Activated naive CD4-positive, alpha-beta T cell treated with anti-CD3 and anti-CD28 coated beads, Interleukin-2, amount 10 ng/mL, durations not matched to agents 7 days and 5 days (primary cell): Measurements from ENCODE around the gene CABP2.
"Not testable (repeated sequence)": the region's sequence is repeated elsewhere in the genome, so short reads cannot be mapped to it uniquely, and the experiment has no call there.

ENCODE experiments used
- CTCF ChIA-PET: fragments of 350-600 bp; sonication (Branson Sonifier 250); formaldehyde crosslinking; loops from one replicate; lab custom pipeline; 2021; ENCODE audit warnings: antibody characterized with exemption; lab: Charles Lee
- DNase-seq: peaks from one replicate; pipeline ENCODE4 v3.0.0-alpha.2; 2020
- H3K27ac Mint-ChIP-seq: one replicate; pipeline ENCODE4 v1.8.0; 2021; ENCODE audit warnings: mild to moderate bottlenecking, moderate library complexity, mixed read lengths
- H3K27me3 Mint-ChIP-seq: one replicate; pipeline ENCODE4 v1.8.0; 2021; ENCODE audit warnings: mild to moderate bottlenecking, mixed read lengths
- H3K36me3 Mint-ChIP-seq: one replicate; pipeline ENCODE4 v1.8.0; 2021; ENCODE audit warnings: mixed read lengths
- H3K4me1 Mint-ChIP-seq: one replicate; pipeline ENCODE4 v1.8.0; 2021; ENCODE audit warnings: mixed read lengths
- H3K4me3 Mint-ChIP-seq: one replicate; pipeline ENCODE4 v1.8.0; 2021; ENCODE audit warnings: mild to moderate bottlenecking, moderate library complexity, mixed read lengths
- H3K9me3 Mint-ChIP-seq: one replicate; pipeline ENCODE4 v1.8.0; 2021; ENCODE audit warnings: mixed read lengths

The CABP2 gene

DNA sequence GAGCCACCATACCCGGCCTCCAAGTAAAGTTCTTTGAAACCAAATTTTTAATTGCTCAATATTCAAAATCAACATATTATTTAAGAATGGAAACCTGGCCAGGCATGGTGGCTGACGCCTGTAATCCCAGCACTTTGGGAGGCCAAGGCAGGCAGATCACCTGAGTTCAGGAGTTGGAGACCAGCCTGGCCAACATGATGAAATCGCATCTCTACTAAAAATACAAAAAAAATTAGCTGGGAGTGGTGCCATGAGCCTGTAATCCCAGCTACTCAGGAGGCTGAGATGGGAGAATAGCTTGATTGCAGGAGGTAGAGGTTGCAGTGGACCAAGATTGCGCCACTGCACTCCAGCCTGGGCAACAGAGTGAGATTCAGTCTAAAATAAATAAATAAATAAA is 24.9 kb upstream of the CABP2 start:
- CTCF ChIA-PET, H3K4me1 Mint-ChIP-seq, H3K27ac Mint-ChIP-seq, H3K9me3 Mint-ChIP-seq, H3K36me3 Mint-ChIP-seq, H3K4me3 Mint-ChIP-seq, DNase-seq: not testable (repeated sequence)
- H3K27me3 Mint-ChIP-seq = peaks cover 53% of the 10 kb centered on the region

DNA sequence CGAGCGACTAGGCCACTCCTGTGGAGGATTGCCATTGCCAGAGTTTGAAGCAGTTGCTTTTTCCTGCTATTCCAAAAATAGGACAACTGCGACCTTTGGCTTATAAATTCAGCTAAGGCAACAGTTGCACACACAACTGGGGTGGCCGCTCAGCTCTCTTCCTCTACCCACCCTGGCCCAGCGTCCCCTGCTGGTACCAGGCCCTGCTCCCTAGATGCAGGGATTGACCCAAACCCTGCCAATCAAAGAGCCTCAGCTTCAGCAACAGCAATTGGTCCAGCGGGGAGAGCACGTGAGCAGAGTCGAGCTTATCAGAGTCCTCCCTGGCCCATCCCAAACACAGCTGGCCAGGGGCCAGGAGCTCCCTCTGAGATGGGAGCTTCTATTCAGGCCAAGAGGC is 22.0 kb upstream of the CABP2 start:
- Mint-ChIP-seq H3K27ac (no peak overlapping the region), H3K9me3 (peaks cover 4% of the 10 kb centered on the region), H3K4me1 (no peaks in the 10 kb centered on the region), H3K4me3 (no peak overlapping the region), H3K27me3 (peaks cover 34% of the 10 kb centered on the region), H3K36me3 (no peaks in the 10 kb centered on the region)
- CTCF ChIA-PET = no interaction called here
- no peak for DNase-seq

DNA sequence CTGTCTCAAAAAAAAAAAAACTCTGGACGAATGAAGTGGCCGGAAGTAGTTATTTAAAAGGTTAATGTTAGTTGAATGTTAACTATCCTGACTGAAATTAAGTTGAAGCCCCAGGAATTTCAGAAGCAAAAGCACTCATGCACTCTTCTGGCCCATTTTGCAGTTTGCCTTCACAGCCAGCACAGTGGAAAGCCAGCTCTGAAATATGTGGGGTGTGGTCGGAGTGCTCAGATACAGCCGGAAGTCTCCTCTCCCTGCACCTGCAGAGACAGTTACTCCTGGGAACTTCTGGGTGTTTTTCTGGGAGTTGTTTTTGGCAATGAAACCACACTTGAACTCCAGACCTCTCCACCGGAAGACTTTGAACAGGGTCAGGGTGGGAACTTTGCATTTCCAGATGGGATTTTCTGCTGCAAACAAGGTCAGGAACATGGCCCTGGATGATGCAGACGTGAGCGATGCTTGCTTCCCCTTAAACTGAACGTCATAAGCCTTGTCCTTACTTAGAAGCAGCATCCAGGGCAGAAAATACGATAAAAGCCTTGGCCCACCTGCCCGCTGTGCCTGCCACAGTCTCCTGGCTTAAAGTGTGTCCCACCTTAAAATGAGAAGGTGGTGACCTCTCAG is 21.5 kb upstream of the CABP2 start:
- H3K9me3 Mint-ChIP-seq = no peaks in the 10 kb centered on the region
- no peak for DNase-seq
- H3K4me3 Mint-ChIP-seq = no peak overlapping the region
- no peaks in the 10 kb centered on the region for H3K36me3 Mint-ChIP-seq
- H3K27me3 Mint-ChIP-seq = peaks cover 32% of the 10 kb centered on the region
- no peaks in the 10 kb centered on the region for H3K4me1 Mint-ChIP-seq
- CTCF ChIA-PET = no interaction called here
- no peak overlapping the region for H3K27ac Mint-ChIP-seq

DNA sequence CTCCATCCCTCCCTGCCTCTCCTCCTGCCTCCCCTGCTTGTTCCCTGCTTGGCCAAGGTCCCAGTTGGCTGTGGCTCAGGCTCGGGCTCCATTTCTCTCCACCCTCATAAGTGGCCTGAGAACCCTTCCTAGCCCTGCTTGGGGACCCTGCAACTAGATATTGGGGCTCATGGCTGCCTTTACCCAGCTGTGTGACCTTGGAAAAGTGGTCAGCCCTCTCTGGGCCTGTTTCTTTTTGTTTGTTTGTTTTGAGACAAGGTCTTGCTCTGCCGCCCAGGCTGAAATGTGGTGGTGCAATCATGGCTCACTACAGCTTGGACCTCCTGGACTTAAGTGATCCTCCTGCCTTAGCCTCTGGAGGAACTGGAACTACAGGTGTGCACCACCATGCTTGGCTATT is 20.3 kb upstream of the CABP2 start:
- CTCF ChIA-PET = no interaction called here
- Mint-ChIP-seq H3K4me1 (no peaks in the 10 kb centered on the region), H3K27me3 (peaks cover 32% of the 10 kb centered on the region), H3K36me3 (no peaks in the 10 kb centered on the region), H3K9me3 (no peaks in the 10 kb centered on the region), H3K27ac (no peak overlapping the region), H3K4me3 (no peak overlapping the region)
- DNase-seq = no peak

DNA sequence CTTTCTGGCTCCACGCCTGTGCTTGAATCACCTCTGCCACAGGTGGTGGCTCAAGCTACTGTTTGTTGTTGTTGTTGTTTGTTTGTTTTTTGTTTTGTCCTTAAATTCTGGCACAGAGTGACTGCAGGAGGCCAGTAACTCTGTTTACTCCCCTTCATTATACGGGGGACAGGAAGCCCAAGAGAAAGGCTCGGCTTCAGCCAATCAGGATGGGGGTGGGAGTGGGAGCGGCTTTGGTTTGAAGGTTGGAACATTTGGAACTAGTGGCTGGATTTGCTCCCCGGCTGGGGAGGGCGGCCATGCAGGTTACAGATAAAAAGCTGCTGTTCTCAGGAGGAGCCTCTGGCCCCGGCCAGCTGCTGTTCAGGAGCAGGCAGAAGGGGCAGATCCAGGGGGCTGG is 19.7 kb upstream of the CABP2 start:
- CTCF ChIA-PET = interaction anchor here (0.7 kb wide), 1 partner anchor 29 kb away, joined by 3 read pairs; no protein-coding TSS in a partner anchor
- Mint-ChIP-seq H3K4me1 (no peaks in the 10 kb centered on the region), H3K4me3 (no peak overlapping the region), H3K27ac (no peak overlapping the region), H3K27me3 (peaks cover 32% of the 10 kb centered on the region), H3K36me3 (no peaks in the 10 kb centered on the region), H3K9me3 (no peaks in the 10 kb centered on the region)
- DNase-seq = no peak

GRCh38 chr11:67542169-67542568 is 18.9 kb upstream of the CABP2 start:
- no peak overlapping the region for H3K27ac Mint-ChIP-seq
- H3K4me3 Mint-ChIP-seq = no peak overlapping the region

GRCh38 chr11:67541198-67541597 is 18.0 kb upstream of the CABP2 start:
- Mint-ChIP-seq H3K36me3 (no peaks in the 10 kb centered on the region), H3K27me3 (peaks cover 27% of the 10 kb centered on the region), H3K4me3 (no peak overlapping the region), H3K27ac (no peak overlapping the region), H3K4me1 (no peaks in the 10 kb centered on the region), H3K9me3 (no peaks in the 10 kb centered on the region)
- CTCF ChIA-PET = no interaction called here
- no peak for DNase-seq

More at GRCh38 chr11:67542169-67542568, 18.9 kb upstream of the CABP2 start:
- H3K9me3 Mint-ChIP-seq = no peaks in the 10 kb centered on the region
- CTCF ChIA-PET = interaction anchor here (0.6 to 0.7 kb wide), 3 partner anchors 30 to 158 kb away, joined by 3 to 4 read pairs (median 3); no protein-coding TSS in a partner anchor
- no peaks in the 10 kb centered on the region for H3K36me3 Mint-ChIP-seq
- no peaks in the 10 kb centered on the region for H3K4me1 Mint-ChIP-seq
- no peak for DNase-seq
- H3K27me3 Mint-ChIP-seq = peaks cover 32% of the 10 kb centered on the region

DNA sequence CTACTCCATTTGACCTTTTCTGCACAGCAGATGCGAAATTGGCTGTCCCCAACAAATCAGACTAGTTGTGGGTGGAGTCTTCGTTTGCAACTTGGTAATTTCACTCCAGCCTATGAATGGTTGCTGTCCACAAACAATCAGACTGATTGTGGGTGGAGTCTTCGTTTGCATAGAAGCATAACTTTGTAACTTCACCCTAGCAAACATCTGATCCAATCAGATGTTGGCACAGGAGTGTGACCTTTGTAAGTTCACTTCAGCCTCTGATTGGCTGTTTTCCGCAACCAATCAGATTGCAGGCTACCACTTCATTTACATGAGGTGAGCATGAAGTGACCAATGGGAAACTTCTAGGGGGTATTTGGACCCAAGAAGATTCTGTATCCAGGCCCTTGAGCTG is 16.3 kb upstream of the CABP2 start:
- peaks cover 8% of the 10 kb centered on the region for H3K9me3 Mint-ChIP-seq
- H3K27ac Mint-ChIP-seq = no peak overlapping the region
- no peak overlapping the region for H3K4me3 Mint-ChIP-seq
- CTCF ChIA-PET = no interaction called here
- peaks cover 1% of the 10 kb centered on the region for H3K36me3 Mint-ChIP-seq
- H3K27me3 Mint-ChIP-seq = peaks cover 12% of the 10 kb centered on the region
- H3K4me1 Mint-ChIP-seq = no peaks in the 10 kb centered on the region
- no peak for DNase-seq

DNA sequence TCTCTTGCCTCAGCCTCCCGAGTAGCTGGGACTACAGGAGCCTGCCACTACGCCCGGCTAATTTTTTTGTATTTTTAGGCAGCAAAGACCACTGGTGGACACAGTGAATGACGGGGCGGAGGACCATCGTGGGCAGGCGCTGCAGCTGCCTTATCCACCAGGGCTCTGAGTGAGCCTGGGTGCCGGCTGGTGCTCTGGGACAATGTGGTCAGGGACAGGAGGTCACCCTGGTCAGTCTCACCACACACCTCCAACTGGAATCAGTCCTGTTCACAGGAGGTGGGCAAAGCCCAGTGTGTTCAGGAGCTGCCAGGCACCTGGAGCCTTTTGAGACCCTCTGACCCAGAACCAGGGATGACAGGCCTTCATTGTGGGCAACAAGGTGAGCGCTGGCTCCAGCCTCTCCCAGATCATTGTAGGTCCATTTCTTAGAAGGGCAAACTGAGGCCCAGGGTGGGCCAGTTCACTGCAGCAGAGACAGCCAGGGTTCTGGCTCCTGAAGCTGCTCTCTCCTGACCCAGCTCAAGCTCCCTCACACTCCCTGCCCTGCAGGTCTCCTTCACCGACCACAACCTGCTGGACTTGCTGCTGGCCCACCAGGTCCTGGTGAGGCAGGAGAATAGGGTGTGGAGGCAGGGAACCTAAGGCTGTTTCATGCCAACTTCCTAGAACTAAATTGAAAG is 15.7 kb upstream of the CABP2 start:
- no peak overlapping the region for H3K27ac Mint-ChIP-seq
- no peaks in the 10 kb centered on the region for H3K4me1 Mint-ChIP-seq
- peaks cover 5% of the 10 kb centered on the region for H3K36me3 Mint-ChIP-seq
- H3K9me3 Mint-ChIP-seq = peaks cover 12% of the 10 kb centered on the region
- H3K27me3 Mint-ChIP-seq = peaks cover 6% of the 10 kb centered on the region
- CTCF ChIA-PET = no interaction called here
- H3K4me3 Mint-ChIP-seq = no peak overlapping the region
- DNase-seq = no peak

GRCh38 chr11:67538306-67538705 is 15.1 kb upstream of the CABP2 start:
- peaks cover 17% of the 10 kb centered on the region for H3K9me3 Mint-ChIP-seq
- no peak overlapping the region for H3K27ac Mint-ChIP-seq
- no peak for DNase-seq
- peaks cover 4% of the 10 kb centered on the region for H3K27me3 Mint-ChIP-seq
- H3K4me1 Mint-ChIP-seq = no peaks in the 10 kb centered on the region
- H3K36me3 Mint-ChIP-seq = peaks cover 7% of the 10 kb centered on the region
- CTCF ChIA-PET = no interaction called here
- H3K4me3 Mint-ChIP-seq = no peak overlapping the region

- CTCF ChIA-PET = no interaction called here
- Mint-ChIP-seq H3K27me3 (peaks cover 3% of the 10 kb centered on the region), H3K27ac (no peak overlapping the region), H3K4me3 (no peak overlapping the region), H3K4me1 (no peaks in the 10 kb centered on the region), H3K9me3 (peaks cover 19% of the 10 kb centered on the region), H3K36me3 (peaks cover 7% of the 10 kb centered on the region)
- DNase-seq = no peak
Measured at GRCh38 chr11:67535561-67535960, 12.3 kb upstream of the CABP2 start.

GRCh38 chr11:67534070-67534679 is 10.9 kb upstream of the CABP2 start:
- Mint-ChIP-seq H3K27ac (no peak overlapping the region), H3K4me3 (no peak overlapping the region), H3K36me3 (peaks cover 7% of the 10 kb centered on the region), H3K9me3 (peaks cover 19% of the 10 kb centered on the region), H3K27me3 (peaks cover 3% of the 10 kb centered on the region), H3K4me1 (no peaks in the 10 kb centered on the region)
- DNase-seq = no peak
- CTCF ChIA-PET = no interaction called here

GRCh38 chr11:67532889-67533288 is 9.6 kb upstream of the CABP2 start:
- peaks cover 7% of the 10 kb centered on the region for H3K27me3 Mint-ChIP-seq
- peaks cover 19% of the 10 kb centered on the region for H3K9me3 Mint-ChIP-seq
- DNase-seq = no peak
- CTCF ChIA-PET = interaction anchor here (0.6 kb wide), 1 partner anchor 601 kb away, joined by 7 read pairs; no protein-coding TSS in a partner anchor
- no peak overlapping the region for H3K4me3 Mint-ChIP-seq
- no peak overlapping the region for H3K27ac Mint-ChIP-seq
- peaks cover 7% of the 10 kb centered on the region for H3K36me3 Mint-ChIP-seq
- H3K4me1 Mint-ChIP-seq = no peaks in the 10 kb centered on the region

- no peak for DNase-seq
- Mint-ChIP-seq H3K4me3 (no peak overlapping the region), H3K9me3 (peaks cover 14% of the 10 kb centered on the region), H3K36me3 (peaks cover 7% of the 10 kb centered on the region), H3K27me3 (peaks cover 16% of the 10 kb centered on the region), H3K4me1 (no peaks in the 10 kb centered on the region), H3K27ac (no peak overlapping the region)
- CTCF ChIA-PET = no interaction called here
Measured at GRCh38 chr11:67530282-67530592, 7.0 kb upstream of the CABP2 start.

DNA sequence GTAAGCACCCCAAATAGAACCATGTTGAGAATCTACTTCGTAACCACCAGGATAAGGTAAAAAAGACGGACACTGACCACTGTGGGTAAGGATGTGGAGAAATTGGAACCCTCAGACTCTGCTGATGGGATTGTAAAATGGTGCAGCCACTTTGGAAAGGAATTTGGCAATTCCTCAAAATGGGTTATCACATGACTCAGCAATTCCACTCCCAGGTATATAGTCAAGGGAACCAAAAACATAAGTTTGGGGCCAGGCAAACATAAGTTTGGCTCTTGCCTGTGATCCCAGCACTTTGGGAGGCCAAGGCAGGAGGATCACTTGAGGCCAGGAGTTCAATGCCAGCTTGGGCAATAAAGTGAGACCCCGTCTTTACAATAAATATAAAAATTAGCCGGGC is 5.1 kb upstream of the CABP2 start:
- Mint-ChIP-seq H3K4me1 (no peaks in the 10 kb centered on the region), H3K4me3 (no peak overlapping the region), H3K27me3 (peaks cover 13% of the 10 kb centered on the region), H3K27ac (no peak overlapping the region), H3K9me3 (peaks cover 2% of the 10 kb centered on the region), H3K36me3 (no peaks in the 10 kb centered on the region)
- no peak for DNase-seq
- CTCF ChIA-PET = no interaction called here
